GM19328 (cell line): ENCODE data around the gene CLTCL1.
"Not testable (repeated sequence)": the region's sequence is repeated elsewhere in the genome, so short reads cannot be mapped to it uniquely, and the experiment has no call there.

Experiments used
- ATAC-seq: cut with Tn5 transposase; IDR thresholded peaks from one replicate; pipeline ENCODE4 v1.9.1; 2021; ENCODE audit warnings: mild to moderate bottlenecking, moderate library complexity; ENCODE audit not compliant: unreplicated experiment

The CLTCL1 gene

GRCh38 chr22:19291580-19292457 lies at the start of gene CLTCL1:
Gene CLTCL1, minus strand, starts transcription at chr22:19291719. Its CDS starts 78 bp downstream, at chr22:19291641.
- ATAC-seq, result peak; percentile 62

DNA sequence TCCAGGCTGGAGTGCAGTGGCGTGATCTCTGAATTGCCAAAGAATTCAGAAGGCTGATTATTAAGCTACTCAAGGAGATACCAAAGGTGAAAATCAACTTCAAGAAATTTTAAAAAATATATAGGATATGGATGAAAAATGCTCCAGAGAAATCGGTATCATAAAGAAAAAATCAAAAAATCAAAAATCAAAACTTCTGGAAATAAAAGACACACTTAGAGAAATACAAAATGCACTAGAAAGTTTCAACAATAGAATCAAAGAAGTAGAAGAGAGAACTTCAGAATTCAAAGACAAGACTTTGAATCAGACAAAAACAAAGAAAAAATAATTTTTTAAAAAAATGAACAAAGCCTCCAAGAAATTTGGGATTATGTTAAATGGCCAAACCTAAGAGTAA lies 45.6 kb upstream of the CLTCL1 start:
- ATAC-seq, result no peak

- no peak for ATAC-seq
These were observed 44.9 kb upstream of the CLTCL1 start for GRCh38 chr22:19336133-19337075.

DNA sequence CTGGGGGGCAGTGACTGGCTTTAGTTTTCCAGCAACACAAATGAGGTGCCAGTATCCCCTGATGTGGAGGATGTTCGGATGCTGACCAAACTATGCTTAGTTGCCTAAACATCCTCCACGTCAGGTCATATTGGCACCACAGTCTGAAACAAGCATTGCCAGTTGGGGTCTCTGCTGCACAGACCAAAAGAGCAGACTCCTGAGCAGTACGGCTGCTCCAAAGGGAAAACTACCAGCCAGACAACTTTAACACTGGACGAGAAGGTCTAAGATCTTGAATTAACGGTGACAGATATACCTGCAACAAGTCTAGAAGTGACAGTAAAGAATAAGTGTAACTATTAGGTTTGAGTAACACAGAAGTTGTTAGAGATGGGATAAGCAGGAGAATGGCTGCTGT lies 40.5 kb upstream of the CLTCL1 start:
- ATAC-seq, result no peak

DNA sequence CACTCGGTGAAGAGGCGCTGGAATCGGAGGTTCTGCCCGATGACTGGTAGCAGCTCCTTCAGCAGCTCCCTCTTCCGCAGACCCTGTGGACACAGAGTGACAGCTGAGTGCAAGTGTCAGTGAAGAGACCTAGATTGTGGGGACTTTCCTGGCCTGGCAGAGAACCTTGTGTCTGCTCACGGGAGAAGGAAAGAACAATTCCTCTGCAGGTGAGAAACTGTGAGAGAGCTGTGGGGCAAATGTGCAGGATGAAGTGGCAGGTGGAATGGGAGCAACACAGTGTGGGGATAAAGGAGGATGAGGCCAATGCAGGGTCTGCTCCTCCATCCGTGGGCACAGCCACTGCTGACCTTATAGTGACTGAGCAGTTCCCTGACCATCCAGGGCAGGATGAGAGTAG lies 40.0 kb upstream of the CLTCL1 start:
- ATAC-seq, result no peak

DNA sequence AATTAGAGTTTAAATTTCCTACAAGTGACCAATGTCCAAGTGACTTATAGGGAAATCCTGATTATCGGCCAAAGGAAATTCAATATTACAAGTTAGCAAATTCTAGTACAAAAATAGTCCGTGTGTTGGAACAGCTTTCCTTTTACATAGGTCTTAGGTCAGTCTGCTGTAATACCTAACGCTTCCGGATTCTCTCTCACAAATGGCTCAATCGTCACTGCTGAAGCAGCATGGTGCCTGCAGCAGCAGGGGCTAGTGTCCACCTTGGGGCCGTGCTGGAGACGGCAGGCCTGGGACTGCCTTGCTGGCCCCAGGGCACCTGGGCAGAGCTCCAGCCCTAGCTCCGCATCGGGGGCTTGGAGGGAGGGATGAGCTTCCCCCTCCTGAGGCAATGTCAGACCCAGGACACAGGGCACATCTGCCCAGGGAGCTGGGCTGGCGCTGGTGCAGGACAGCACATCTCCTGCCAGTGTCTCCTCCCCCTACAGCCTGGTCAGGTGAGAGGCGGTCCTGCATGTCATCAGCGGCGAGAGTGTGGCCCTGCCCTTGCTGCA lies 39.4 kb upstream of the CLTCL1 start:
- ATAC-seq, result no peak

GRCh38 chr22:19330205-19330604 lies 38.7 kb upstream of the CLTCL1 start:
- ATAC-seq, result not testable (repeated sequence)

GRCh38 chr22:19329454-19329853 lies 37.9 kb upstream of the CLTCL1 start:
- ATAC-seq, result no peak

DNA sequence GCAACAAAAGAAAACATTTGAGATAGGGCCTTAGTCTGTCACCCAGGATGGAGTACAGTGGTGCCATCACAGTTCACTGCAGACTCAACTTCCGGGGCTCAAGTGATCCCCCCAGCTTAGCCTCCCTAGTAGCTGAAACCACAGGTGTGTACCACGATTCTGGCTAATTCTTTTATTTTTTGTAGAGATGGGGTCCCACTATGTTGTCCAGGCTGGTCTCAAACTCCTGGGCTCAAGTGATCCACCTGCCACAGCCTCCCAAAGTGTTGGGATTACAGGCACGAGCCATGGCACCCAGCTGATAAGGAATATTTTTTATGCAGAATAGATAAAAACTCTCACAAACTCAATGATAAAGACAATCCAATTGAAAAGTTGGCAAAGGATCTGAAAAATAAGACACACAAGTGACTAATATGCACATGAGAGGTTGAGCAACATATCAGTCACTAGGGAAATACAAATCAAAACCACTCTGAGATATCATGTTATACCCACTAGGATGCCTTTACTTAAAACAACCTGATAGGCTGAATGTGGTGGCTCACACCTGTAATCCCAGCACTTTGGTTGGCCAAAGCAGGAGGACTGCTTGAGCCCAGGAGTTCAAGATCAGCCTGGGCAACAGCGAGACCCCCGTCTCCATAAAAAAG lies 33.9 kb upstream of the CLTCL1 start:
- ATAC-seq, result no peak

- not testable (repeated sequence) for ATAC-seq
These were observed 31.9 kb upstream of the CLTCL1 start for GRCh38 chr22:19323420-19323819.

DNA sequence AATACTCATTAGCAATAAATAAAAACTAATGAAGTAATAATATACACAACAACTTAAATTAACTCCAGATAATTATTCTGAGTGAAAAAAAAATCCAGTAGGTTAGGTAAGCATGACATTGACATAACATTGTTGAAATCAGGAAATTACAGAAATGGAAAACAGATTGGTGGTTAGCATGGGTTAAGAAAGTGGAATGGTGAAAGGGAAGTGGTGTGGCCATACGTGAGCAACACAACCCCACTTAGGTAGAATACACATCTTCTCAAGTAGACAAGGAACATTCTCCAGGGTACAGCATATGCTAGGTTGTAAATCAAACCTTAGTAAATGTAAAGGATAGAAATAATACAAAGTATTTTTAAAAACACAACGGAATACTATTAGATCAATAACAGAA lies 30.2 kb upstream of the CLTCL1 start:
- no peak for ATAC-seq

DNA sequence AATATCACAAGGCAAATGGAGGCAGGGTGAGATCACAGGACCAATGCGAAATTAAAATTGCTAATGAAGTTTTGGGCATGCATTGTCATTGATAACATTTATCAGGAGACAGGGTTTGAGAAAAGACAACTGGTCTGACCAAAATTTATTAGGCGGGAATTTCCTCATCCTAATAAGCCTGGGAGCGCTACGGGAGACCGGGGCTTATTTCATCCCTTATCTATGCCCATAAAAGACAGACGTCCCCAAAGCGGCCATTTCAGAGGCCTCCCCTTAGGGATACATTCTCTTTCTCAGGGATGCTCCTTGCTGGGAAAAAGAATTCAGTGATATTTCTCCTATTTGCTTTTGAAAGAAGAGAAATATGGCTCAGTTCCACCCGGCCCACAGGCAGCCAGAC lies 28.6 kb upstream of the CLTCL1 start:
- not testable (repeated sequence) for ATAC-seq

- no peak for ATAC-seq
These were observed 27.8 kb upstream of the CLTCL1 start for GRCh38 chr22:19319281-19319680.

DNA sequence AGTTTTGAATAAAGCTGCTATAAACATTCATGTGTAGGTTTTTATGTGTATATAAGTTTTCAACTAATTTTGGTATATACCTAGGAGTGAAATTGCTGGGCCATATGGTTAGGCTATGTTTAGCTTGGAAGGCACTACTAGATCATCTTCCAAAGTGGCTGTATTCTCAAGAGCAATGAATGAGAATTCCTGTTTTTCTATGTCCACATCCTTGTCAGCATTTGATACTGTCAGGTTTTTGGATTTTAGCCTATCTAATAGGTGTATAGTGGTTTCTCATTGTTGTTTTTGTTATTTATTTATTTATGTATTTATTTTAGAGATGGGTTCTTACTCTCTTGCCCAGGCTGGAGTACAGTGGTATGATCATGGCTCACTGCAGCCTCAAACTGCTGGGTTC lies 26.3 kb upstream of the CLTCL1 start:
- ATAC-seq, result no peak

DNA sequence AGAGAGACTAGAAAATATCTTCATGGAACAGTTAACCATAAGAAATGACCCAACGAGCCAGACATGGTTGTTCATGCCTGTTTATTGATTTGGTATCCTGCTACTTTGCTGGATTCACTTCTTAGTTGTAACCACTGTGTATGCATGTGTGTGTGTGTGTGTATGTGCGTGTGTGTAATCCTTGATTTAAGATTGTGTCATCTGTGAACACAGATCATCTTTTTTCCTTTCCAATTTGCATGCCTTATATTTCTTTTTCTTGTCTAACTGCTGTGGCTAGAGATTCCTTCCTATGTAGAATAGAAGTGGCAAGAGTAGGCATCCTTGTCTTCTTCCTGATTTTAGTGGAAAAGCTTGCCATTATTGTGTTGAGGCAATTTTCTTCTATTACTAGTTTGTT lies 16.4 kb upstream of the CLTCL1 start:
- ATAC-seq, result no peak

DNA sequence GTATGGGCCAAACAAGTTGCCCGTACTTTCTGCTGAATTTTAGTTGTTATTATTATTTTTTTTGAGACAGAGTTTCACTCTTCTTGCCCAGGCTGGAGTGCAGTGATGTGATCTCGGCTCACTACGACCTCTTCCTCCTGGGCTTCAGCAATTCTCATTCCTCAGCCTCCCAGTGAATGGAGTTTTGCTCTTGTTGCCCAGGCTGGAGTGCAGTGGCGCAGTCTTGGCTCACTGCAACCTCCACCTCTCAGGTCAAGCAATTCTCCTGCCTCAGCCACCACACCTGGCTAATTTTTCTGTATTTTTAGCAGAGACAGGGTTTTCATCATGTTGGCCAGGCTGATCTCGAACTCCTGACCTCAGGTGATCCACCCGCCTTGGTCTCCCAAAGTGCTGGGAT lies 15.0 kb upstream of the CLTCL1 start:
- ATAC-seq, result not testable (repeated sequence)

GRCh38 chr22:19304547-19304946 lies 13.0 kb upstream of the CLTCL1 start:
- ATAC-seq, result no peak

DNA sequence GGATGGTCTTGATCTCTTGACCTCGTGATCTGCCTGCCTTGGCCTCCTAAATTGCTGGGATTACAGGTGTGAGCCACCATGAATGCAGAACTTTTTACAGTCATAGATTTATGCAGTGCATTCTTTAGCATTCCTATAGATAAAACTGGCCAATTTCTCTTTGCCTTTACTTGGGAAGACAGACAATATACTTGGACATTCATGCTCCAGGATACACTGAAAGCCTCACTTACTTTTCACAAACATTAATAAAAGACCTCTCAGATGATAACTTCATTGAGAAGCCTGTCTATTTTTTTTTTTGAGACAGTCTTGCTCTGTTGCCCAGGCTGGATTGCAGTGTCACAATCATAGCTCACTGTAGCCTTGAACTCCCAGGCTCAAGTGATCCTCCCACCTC lies 12.3 kb upstream of the CLTCL1 start:
- no peak for ATAC-seq

- ATAC-seq, result no peak
These were observed 4.2 kb upstream of the CLTCL1 start for GRCh38 chr22:19295733-19296132.

GRCh38 chr22:19292458-19293230 lies 1.1 kb upstream of the CLTCL1 start:
- no peak for ATAC-seq
